Gastroesophageal sphincter (tissue), 3 donors: Measurements from ENCODE around the gene ZBP1.

Experiments used
- POLR2A ChIP-seq, 2 donors: fragments of 450-650 bp; IDR thresholded peaks; one replicate each; pipeline ENCODE4 v1.6.1; 2017; ENCODE audit warnings: antibody characterized with exemption in 2 of 2, mild to moderate bottlenecking in 2 of 2, moderate library complexity in 1 of 2
- TF ChIP-seq, protein P1 (sequence below), 4 experiments: fragments of 200-600 bp in 2 of 4; fragments of 450-650 bp in 2 of 4; sonication (generic) in 1 of 4; IDR thresholded peaks; one replicate each; pipeline ENCODE4 v1.5.1; 2017 to 2019; ENCODE audit warnings: antibody characterized with exemption in 4 of 4, mild to moderate bottlenecking in 2 of 4, moderate library complexity in 2 of 4

DNA sequence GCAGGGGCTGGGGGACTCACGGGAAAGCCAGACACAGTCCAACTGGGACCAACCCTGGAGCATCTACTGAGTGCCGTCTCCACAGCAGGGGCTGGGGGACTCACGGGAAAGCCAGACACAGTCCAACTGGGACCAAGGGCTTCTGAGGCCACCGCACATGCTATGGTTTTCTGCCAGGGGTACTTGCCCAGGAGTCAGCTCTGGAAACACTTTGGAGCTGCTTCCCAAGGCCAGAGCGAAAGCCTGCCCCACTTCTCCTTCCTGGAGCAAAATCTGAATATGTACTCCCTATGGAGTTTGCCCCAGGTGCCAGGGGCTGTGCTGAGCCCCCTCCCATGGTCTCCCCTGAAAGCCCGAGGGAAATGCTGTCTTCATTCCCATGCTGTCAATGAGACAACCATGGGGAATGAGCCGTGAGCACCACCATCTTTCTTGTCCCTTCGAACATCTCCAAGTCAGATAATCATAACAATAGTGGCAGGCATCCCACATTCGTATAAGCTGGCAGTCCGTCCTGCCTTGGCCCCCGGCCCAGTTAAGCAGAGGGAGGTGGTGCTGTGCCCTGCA lies 40.8 kb downstream of the ZBP1 start:
- TF ChIP-seq, protein P1, sequence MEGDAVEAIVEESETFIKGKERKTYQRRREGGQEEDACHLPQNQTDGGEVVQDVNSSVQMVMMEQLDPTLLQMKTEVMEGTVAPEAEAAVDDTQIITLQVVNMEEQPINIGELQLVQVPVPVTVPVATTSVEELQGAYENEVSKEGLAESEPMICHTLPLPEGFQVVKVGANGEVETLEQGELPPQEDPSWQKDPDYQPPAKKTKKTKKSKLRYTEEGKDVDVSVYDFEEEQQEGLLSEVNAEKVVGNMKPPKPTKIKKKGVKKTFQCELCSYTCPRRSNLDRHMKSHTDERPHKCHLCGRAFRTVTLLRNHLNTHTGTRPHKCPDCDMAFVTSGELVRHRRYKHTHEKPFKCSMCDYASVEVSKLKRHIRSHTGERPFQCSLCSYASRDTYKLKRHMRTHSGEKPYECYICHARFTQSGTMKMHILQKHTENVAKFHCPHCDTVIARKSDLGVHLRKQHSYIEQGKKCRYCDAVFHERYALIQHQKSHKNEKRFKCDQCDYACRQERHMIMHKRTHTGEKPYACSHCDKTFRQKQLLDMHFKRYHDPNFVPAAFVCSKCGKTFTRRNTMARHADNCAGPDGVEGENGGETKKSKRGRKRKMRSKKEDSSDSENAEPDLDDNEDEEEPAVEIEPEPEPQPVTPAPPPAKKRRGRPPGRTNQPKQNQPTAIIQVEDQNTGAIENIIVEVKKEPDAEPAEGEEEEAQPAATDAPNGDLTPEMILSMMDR (IDR thresholded peaks at IDR 0.05) = no peak
- TF ChIP-seq POLR2A (IDR thresholded peaks at IDR 0.05) = no peak
